Stimulated activated CD8-positive, alpha-beta memory T cell treated with anti-CD3 and anti-CD28 coated beads, Interleukin-15, amount 100 ng/mL, for 24 hours (primary cell): Measurements from ENCODE around the gene CREB3L2.

ENCODE experiments used
- DNase-seq: peaks from one replicate; pipeline ENCODE4 v3.0.0-alpha.2; 2020; ENCODE audit warnings: low read depth

CREB3L2 gene

DNA sequence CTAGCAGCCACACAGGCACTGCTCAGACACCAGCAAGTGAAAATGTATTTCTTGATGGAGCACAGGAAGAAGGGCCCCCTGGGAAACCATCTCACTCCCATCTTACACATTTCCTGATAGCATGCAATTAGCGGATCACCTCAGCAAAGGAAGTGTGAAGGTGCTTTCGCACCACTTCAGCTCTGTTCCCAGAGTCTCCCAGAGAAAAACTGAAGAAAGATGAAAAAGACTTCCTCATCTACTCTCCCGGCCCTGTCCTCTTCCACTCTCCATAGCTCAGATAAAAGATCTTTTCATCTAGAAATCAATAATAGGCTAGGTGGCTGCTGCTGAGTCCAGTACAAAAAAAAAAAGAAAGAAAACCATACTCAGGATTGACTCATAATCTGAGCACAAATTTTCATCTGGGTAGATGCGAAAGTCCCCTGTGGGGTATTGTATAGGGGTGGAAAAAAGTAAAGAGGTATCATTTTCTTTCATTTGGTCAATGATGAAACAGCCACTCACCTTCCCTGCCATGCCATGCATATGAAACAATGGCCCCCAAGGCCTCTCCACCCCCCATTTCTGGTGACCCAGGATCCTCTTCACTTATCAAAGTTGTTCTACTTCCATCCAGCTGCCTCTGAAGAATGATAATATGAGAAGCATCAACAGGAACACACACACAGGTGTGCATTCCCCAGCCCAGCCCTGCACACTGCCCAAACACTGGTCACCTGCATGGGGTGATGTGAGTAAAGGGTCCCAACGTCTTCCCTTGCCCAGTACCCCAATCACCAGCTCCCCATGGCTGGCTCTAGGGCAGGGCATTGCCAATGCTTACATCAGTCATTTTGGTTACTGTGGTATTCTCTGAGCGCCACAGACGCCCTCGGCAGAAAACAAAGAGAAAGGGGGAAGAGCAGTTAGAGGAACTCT, 106.3 kb downstream of the CREB3L2 start:
- DNase-seq, result no peak

GRCh38 chr7:137893143-137893742, 108.6 kb downstream of the CREB3L2 start:
- DNase-seq, result no peak

GRCh38 chr7:137891016-137891655, 110.8 kb downstream of the CREB3L2 start:
- DNase-seq, result no peak

DNA sequence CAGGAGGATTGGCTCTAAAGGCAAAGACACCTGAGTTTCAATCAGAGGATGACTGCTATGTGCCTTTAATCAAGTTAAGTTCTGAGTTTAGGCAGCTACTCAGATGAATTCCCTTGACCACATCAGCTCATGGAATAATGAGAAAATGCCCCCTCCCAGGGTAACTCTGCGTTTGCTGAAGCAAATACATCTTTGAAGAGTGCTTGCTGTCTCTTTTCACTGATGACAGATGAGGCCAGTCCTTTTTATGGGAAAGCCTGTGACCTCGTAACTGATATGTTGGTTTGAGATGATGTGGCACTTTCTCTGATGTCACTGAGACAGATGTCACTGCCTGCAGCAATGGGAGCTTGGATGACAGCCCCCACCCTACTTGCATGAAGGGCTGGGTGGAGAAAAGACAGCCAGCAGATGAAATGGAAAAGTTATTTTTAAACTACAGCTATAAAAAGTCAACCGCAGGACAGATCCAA, 111.4 kb downstream of the CREB3L2 start:
- DNase-seq, result no peak

DNA sequence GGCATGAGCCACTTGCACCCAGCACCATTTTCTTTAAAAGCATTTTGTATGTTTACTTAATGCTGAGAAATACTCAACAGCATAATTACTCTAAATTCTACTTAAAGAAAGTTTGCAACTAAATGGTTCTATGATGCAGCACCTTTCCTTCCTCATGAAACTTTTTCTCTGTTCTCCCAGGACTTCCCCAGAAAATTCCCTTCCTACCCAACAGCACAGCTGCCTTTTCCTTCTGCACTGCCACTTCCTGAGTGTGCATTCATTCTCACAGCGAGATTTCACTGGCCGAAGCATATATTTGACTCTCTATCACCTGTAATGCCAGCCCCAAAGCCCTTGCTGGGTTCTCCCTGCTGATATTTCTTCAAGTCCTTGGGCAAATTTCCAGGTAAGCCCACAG, 113.6 kb downstream of the CREB3L2 start:
- no peak for DNase-seq

DNA sequence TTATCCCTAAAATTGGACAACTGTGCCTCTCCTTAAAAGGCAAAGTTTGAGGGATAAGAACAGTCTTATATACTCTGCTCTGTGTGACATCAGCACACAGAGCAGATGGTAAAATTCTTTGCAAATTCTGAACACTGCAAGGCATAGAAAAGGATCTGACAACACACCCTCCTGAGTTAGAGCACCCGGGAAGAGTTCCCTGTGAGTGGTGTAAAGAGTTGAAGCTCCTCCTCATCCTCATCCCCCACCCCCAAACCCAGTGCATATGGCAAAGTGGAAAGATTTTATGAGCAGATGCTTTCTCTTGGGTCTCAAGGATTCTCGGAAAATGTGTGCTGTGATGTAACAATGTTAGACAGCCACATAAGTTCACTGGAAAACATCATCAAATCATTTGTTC, 115.1 kb downstream of the CREB3L2 start:
- DNase-seq, result no peak

GRCh38 chr7:137886281-137886680, 115.6 kb downstream of the CREB3L2 start:
- DNase-seq, result no peak

- DNase-seq, result no peak
These were observed 116.2 kb downstream of the CREB3L2 start for GRCh38 chr7:137885678-137886077.

DNA sequence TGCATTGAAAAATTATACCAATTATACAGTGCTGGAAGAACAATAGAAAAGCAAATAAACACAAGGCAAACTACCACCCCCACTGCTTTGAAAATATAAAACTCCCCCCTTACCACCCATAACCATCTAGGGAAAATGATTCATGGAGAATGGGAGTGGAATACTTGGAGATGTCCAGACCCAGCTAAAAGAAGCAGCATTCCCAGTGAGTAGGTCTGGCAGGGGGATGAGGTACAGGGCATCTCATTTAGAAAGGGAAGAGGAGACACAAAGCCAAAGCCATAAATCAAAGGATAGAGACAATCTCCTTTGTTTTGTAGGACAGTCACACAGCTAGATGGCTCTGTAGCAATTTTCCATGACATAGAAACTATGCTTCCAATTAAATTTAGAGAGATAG, 119.1 kb downstream of the CREB3L2 start:
- no peak for DNase-seq

DNA sequence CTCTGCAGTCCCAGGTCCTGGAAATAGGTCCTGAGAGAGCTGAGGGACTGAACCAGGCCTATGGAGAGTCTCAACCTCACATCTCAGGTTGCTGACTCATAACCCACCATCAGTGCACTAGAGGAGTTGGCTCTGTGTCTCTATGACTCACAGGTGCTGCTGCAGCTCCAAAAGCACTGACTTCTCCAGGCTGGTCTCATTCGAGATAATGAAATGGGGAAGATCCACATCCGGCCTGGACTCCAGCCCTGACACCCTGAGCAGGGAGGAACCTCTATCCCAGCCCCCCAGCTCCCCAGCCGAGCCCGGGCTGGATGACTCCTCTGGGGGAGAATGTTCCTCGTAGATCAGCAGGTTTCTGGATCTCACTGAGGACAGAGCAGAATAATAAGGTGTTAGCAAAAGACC, 119.6 kb downstream of the CREB3L2 start:
- no peak for DNase-seq

GRCh38 chr7:137881607-137882260, 120.2 kb downstream of the CREB3L2 start:
- no peak for DNase-seq

DNA sequence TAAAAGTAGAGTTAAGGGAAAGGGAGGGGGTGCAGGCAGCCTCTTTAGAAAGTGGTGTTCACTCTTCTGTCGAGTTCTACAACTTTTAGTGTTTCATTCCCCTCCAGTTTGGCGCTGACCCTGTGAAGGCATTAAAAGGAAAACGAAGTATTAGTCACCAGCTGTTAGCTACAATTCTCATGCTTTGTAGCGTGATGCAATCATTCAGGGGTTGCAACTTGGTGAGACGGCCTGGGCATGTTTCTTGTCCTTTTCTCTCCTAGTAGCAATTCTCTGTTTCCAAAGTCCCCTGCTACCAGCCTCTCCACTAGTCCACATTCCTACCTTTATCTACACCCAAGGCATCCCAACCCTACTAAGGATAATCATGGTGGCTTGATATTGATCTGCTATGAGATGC, 121.5 kb downstream of the CREB3L2 start:
- DNase-seq, result no peak

GRCh38 chr7:137879357-137880158, 122.3 kb downstream of the CREB3L2 start:
- no peak for DNase-seq

GRCh38 chr7:137878333-137878961, 123.4 kb downstream of the CREB3L2 start:
- no peak for DNase-seq

DNA sequence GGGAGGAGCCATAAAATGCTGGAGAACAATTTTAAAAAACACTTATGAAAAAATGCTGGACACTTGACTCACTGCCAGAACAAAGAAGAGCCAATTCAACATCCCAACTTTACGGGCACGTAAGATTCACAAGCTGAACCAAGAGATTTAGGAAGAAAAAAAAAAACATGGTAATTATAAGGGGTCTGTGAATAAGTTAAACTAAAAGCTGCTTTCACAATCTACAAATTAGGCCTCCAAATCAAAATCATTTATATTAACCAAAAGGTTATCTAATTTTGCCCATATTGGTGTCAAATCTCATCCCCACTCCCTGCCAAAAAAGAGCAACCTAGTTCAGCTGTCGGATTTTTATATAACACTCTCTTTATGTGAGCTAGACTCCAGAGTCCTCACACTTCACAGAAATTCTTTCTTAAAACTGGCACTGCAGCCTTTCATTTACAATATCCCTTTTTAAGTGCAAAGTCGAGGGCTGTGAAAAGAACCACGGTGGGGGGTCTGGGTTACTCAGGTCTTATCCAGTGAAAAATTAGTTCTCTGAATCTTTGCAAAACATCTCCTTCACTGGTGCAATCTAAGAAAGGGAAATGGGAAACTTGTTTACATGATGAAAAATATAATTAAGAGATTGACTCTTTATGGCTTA, 124.7 kb downstream of the CREB3L2 start:
- DNase-seq, result no peak

GRCh38 chr7:137875746-137876145, 126.1 kb downstream of the CREB3L2 start:
- DNase-seq, result no peak

DNA sequence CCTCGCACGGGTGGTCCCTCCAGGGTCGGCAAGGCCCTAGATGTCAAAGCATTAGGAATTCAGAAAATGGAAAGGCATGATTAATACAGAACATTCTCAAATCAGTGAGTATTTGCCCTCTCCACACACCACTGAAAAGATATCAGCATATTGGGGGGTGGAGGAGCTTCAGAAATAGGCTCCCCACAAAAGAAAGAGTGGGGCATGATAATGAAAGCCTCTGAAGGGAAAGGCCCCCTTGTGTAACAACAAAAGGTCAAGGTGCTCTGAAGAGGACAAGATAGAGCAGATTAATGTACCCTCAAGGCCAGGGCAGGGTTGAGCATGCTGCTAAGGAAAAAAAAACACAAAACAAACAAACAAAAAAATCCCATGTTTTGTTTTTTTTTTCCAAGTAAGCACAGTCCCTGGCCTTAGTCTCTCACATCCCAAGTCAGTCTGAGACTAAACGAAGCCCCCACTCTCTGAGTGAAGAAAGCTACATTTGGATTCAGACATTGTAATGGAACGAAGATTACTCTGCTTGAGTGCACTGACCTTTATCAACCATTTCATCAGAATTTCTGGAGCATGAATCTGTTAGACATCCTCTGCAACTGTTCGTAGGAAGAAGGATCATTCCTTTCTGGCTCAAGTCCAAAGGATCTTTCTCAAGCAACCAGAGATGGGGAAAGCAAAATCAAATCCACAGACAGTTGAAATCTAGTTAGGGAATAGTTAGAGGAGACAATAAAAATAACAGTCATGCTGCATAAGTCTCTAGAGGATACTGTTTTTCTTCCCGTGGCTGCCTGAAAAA, 127.7 kb downstream of the CREB3L2 start:
- DNase-seq, result no peak

- DNase-seq, result no peak
These were observed 128.4 kb downstream of the CREB3L2 start for GRCh38 chr7:137873524-137873923.

DNA sequence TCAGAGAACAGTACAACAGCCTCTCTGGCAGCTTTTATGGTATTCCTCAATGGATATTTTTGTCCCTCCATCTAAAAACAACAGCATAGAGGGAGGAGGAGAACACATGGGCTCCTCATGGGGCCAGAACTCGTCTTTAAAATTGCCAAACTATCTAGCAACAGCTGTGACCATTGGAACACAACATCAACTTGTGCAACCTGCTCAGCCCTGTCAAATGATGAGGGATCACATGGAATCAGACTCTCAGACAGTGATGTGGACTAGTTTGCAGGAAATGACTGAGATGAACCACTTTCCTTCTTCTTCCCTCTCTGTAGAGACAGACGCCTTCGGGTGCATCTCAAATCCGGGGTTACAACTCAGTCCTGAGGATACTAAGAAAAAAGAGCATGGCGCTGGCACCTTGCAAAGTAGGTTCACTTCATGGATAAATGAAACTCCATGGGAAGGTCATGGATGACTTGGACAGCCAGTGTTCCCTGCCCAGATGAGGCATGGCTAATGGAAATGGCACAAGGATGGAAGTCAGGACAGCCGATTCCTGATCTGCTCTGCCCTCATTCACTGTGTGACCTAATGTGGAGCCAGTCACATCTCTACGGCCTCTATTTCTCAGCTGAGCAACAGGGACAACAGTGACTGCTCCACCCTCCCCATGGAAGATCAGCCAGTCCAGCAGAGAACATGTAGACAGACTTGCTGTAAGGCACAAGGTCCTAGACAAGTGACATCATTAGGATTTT, 130.5 kb downstream of the CREB3L2 start:
- no peak for DNase-seq
